Measurements from ENCODE around the gene SYNJ2BP.

SYNJ2BP gene

DNA sequence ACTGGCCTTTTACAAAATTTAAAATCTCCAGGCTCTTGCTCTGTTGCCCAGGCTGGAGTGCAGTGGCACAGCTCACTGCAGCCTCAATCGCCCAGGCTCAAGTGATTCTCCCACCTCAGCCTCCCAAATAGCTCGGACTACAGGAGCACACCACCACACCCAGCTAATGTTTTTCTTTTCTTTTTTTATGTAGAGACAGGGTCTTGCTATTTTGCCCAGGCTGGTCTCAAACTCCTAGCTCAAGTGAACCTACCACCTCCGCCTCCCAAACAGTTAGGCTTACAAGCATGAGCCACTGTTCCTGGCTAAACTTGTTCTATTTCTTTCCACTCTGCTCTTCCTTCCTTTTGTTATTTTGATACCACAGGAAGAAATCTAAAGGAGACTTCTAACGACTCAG, 15.2 kb downstream of the SYNJ2BP start:
- DNase-seq (ENCODE audit: low read depth), result no peak
- TF ChIP-seq, protein P1, sequence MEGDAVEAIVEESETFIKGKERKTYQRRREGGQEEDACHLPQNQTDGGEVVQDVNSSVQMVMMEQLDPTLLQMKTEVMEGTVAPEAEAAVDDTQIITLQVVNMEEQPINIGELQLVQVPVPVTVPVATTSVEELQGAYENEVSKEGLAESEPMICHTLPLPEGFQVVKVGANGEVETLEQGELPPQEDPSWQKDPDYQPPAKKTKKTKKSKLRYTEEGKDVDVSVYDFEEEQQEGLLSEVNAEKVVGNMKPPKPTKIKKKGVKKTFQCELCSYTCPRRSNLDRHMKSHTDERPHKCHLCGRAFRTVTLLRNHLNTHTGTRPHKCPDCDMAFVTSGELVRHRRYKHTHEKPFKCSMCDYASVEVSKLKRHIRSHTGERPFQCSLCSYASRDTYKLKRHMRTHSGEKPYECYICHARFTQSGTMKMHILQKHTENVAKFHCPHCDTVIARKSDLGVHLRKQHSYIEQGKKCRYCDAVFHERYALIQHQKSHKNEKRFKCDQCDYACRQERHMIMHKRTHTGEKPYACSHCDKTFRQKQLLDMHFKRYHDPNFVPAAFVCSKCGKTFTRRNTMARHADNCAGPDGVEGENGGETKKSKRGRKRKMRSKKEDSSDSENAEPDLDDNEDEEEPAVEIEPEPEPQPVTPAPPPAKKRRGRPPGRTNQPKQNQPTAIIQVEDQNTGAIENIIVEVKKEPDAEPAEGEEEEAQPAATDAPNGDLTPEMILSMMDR (IDR thresholded peaks at IDR 0.05; ENCODE audit: low read length, missing control alignments), result no peak
- H3K4me3 ChIP-seq (replicated peaks; ENCODE audit: low read depth, low read length), result no peak overlapping the region

DNA sequence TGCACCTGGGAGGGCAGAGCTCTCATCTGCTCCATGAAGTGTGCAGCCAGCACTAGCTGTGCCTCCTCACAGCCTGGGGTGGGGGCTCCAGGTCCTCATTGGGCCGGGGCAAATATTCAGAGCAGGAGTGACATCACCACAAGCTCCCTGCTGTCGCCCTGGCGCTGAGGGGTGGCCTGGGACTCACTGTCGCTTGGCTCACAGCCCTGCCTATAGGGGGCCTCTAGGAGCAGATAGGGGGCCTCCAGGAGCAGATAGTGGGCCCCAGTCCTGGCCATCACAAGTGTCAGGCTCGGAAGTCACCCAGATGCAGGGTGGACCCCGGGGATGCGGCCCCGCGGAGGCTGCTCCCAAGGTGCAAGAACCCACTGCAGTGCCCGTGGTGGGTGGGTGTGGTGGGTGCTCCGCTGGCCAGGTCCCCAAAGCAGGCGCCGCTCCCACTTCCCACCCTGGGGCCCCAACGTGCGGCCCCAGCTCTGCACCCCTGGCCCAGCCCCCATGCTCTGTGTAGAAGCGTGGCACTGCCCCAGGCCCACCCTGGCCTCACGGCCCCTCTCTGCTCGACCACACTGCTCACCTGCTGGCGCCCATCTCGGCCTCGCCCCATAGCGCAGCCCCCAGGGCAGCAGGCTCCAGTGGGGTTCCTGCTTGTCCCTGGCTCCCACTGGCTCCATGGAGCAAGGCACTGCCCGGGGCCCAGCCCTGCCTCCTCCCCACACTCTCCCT, 18.0 kb downstream of the SYNJ2BP start:
- TF ChIP-seq, protein P1 (IDR thresholded peaks at IDR 0.05; ENCODE audit: low read length, missing control alignments), result no peak
- no peak overlapping the region for H3K4me3 ChIP-seq (replicated peaks; ENCODE audit: low read depth, low read length)
- no peak for DNase-seq (ENCODE audit: low read depth)

DNA sequence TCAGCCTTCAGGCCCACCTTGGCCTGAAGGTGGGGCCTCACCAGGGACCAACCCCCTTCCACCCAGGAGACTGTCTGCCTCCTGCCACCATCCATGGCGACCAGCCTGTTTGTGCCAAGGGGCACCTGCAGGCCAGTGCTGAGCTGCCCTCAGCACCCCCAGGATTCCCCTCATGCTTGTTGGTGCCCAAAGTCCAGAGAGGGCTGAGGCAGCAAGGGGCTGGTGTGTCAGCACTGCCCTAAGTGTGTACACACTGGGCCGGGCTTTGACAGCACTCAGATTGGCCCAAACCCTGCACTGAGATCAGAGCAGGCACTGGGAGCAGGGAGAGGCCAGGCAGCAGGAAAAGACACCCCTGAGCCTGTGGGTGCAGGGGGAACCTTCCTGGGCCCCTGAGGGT, 18.6 kb downstream of the SYNJ2BP start:
- DNase-seq (ENCODE audit: low read depth), result no peak
- TF ChIP-seq, protein P1 (IDR thresholded peaks at IDR 0.05; ENCODE audit: low read length, missing control alignments), result no peak
- no peak overlapping the region for H3K4me3 ChIP-seq (replicated peaks; ENCODE audit: low read depth, low read length)

DNA sequence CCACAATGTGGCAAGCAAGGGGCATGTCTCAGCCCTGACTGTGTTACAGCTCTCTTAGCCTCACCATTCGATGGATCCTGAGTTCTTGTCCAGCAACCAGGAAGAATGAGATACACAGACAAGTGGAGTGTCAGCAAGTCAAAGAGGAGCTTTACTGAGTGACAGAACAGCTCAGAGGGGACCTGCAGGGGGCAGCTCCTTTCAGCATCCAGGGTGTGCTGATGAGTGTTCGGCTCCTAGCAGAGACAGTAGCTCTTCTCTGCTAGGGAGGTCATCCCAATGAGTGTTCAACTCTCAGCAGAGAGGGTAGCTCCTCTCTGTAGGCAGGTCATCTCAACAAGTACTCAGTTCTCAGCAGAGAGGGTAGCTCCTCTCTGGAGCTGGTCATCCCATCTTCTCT, 19.1 kb downstream of the SYNJ2BP start:
- TF ChIP-seq, protein P1 (IDR thresholded peaks at IDR 0.05; ENCODE audit: low read length, missing control alignments), result no peak
- DNase-seq (ENCODE audit: low read depth), result no peak
- no peak overlapping the region for H3K4me3 ChIP-seq (replicated peaks; ENCODE audit: low read depth, low read length)

DNA sequence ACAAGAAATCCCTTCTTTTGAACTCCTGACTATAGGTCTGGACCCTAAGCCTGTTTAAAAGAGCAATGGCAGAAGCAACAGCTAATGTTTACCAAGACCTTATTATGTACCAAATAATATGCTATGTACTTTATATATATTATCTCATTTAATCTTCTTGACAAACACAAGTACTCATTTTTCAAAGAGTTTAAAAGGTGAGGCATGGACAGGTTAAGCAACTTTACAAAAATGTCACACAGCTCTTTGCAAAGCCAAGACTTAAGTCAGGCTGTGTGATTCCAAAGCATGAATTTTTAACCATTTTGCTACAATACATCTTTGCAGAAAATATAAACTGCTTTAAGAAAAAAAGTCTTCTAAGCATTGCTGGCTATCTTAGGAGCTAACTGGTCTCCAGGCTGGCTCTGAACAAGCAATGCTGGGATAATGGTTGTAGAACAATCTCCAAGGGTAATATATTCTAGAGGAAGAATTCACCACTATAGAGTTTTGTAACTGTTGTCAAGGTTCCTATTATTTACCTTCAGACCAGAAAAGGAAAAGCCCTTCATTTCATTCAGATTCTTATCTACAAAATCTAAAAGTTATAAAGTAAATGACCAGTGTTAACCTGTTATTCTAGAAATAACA, 22.1 kb downstream of the SYNJ2BP start:
- H3K4me3 ChIP-seq (replicated peaks; ENCODE audit: low read depth, low read length), result no peak overlapping the region
- DNase-seq (ENCODE audit: low read depth), result no peak
- TF ChIP-seq, protein P1 (IDR thresholded peaks at IDR 0.05; ENCODE audit: low read length, missing control alignments), result no peak

DNA sequence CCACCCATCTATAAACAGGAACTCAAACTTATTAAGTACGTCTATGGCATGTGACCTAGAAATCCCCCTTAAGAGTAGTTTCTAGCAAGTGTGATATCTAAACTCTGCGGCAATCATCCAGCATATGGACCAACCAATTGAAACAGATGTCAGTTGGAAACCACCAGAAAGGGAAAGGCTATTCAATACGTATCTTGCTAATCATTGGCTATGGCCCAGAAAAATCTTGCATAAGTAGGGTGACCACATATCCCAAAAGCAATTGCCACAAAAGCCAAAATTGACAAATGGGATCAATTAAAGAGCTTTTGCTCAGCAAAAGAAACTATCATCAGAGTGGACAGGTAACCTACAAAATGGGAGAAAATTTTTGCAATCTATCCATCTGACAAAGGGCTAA, 24.2 kb downstream of the SYNJ2BP start:
- H3K4me3 ChIP-seq (replicated peaks; ENCODE audit: low read depth, low read length), result no peak overlapping the region
- no peak for DNase-seq (ENCODE audit: low read depth)
- TF ChIP-seq, protein P1 (IDR thresholded peaks at IDR 0.05; ENCODE audit: low read length, missing control alignments), result no peak

Data from fibroblast of pulmonary artery (primary cell).